GM12878 (cell line): ENCODE data around the gene HMGCL. TPM values are rescaled to one million over a fixed set of nuclear protein-coding genes. Genes with fewer than 3 reads are reported as not detected.

Experiments used
- BHLHE40 ChIP-seq, 2 experiments: fragments of 450-650 bp in 1 of 2; IDR thresholded peaks; 2 replicates each; pipeline ENCODE4 v1.6.1; 2011 to 2017; ENCODE audit warnings: low read depth in 2 of 2, borderline replicate concordance in 1 of 2, improper control_type of control experiment in 1 of 2, low read length in 1 of 2, mild to moderate bottlenecking in 1 of 2
- BMI1 ChIP-seq: fragments of 450-650 bp; IDR thresholded peaks from 2 replicates; pipeline ENCODE4 v1.6.1; 2016; ENCODE audit warnings: mild to moderate bottlenecking, moderate library complexity, borderline replicate concordance
- BRCA1 ChIP-seq: IDR thresholded peaks from 2 replicates; pipeline ENCODE4 v1.6.1; 2011; ENCODE audit warnings: low read depth, low read length, improper control_type of control experiment
- CHD4 ChIP-seq: fragments of 200-600 bp; sonication (generic); IDR thresholded peaks from 2 replicates; pipeline ENCODE4 v1.6.1; 2016; ENCODE audit warnings: mild to moderate bottlenecking
- CREM ChIP-seq: IDR thresholded peaks from 2 replicates; pipeline ENCODE4 v1.6.1; 2014; ENCODE audit warnings: antibody characterized with exemption, low read depth
- ETV6 ChIP-seq, 2 experiments: fragments of 450-650 bp in 1 of 2; IDR thresholded peaks in 1 of 2; conservative IDR thresholded peaks in 1 of 2; 2 replicates each; pipeline ENCODE4 v1.6.1; 2014; ENCODE audit warnings: antibody characterized with exemption in 1 of 2, borderline replicate concordance in 1 of 2, low read depth in 1 of 2, mild to moderate bottlenecking in 1 of 2, moderate library complexity in 1 of 2
- FOXM1 ChIP-seq: IDR thresholded peaks from 2 replicates; pipeline ENCODE4 v1.6.1; 2012; ENCODE audit warnings: low read depth, mild to moderate bottlenecking, inconsistent platforms, low read length, moderate library complexity
- GABPA ChIP-seq: IDR thresholded peaks from 2 replicates; pipeline ENCODE4 v1.6.1; 2014; ENCODE audit warnings: antibody characterized with exemption, low read depth, mild to moderate bottlenecking, inconsistent platforms
- KAT2A ChIP-seq: conservative IDR thresholded peaks from 2 replicates; pipeline ENCODE4 v1.6.1; 2011; ENCODE audit warnings: low read depth, low read length; ENCODE audit not compliant: control insufficient read depth
- RUNX3 ChIP-seq: IDR thresholded peaks from 2 replicates; pipeline ENCODE4 v1.6.1; 2012; ENCODE audit warnings: low read length, inconsistent platforms
- SMARCA5 ChIP-seq: fragments of 450-650 bp; IDR thresholded peaks from 2 replicates; pipeline ENCODE4 v1.6.1; 2017; ENCODE audit warnings: mild to moderate bottlenecking
- SREBF1 ChIP-seq: IDR thresholded peaks from 2 replicates; pipeline ENCODE4 v1.6.1; 2012; ENCODE audit warnings: mild to moderate bottlenecking, low read length
- ZBTB11 ChIP-seq: fragments of 450-650 bp; formaldehyde crosslinking; IDR thresholded peaks from 2 replicates; pipeline ENCODE4 v1.5.0; 2022; ENCODE audit warnings: mild to moderate bottlenecking, missing genetic modification characterization
- polyA plus RNA-seq, 11 experiments: library from polyadenylated mRNA; depleted of rRNA in 4 of 11; unstranded in 6 of 11; stranded (reverse) in 5 of 11; fragments of >200 nt; fragmentation: Nextera tagmentation in 4 of 11; fragmentation: Illumina TruSeq in 1 of 11; extraction: Ambion mirVana in 4 of 11; extraction: Trizol in 1 of 11; gene quantifications; 1 replicate in 1 of 11; 2 replicates in 10 of 11; pipeline versions ENCODE4 v1.2.1 to v1.2.3, GENCODE V29; 2011 to 2016; ENCODE audit warnings: inconsistent platforms in 2 of 11, missing spikeins in 2 of 11, low read depth in 1 of 11
- total RNA-seq, 4 experiments: library from RNA; depleted of rRNA in 3 of 4; stranded (reverse); fragments of >200 nt in 3 of 4; fragmentation: Illumina TruSeq in 1 of 4; extraction: Trizol in 1 of 4; gene quantifications; 2 replicates each; pipeline versions ENCODE4 v1.2.1 to v1.2.3, GENCODE V29; 2013 to 2021
- TF ChIP-seq, protein P1 (sequence below): fragments of 450-650 bp; formaldehyde crosslinking; IDR thresholded peaks from 2 replicates; pipeline ENCODE4 v1.4.0; 2022; ENCODE audit warnings: mild to moderate bottlenecking, moderate library complexity
- TF ChIP-seq, protein P2 (sequence below): fragments of 450-650 bp; IDR thresholded peaks from 2 replicates; pipeline ENCODE4 v1.6.1; 2017; ENCODE audit warnings: borderline replicate concordance
- TF ChIP-seq, protein P3 (sequence below): fragments of 150-350 bp; IDR thresholded peaks from 2 replicates; pipeline ENCODE4 v1.6.1; 2016; ENCODE audit warnings: low read depth, low read length

HMGCL gene
- total and polyA plus RNA-seq, 10 of the 15 experiments (the other 5 are each of a cell fraction or from before 2014, with no cell fraction given), result 29.4 to 127 (median 36.4) TPM

- TF ChIP-seq, protein P1, sequence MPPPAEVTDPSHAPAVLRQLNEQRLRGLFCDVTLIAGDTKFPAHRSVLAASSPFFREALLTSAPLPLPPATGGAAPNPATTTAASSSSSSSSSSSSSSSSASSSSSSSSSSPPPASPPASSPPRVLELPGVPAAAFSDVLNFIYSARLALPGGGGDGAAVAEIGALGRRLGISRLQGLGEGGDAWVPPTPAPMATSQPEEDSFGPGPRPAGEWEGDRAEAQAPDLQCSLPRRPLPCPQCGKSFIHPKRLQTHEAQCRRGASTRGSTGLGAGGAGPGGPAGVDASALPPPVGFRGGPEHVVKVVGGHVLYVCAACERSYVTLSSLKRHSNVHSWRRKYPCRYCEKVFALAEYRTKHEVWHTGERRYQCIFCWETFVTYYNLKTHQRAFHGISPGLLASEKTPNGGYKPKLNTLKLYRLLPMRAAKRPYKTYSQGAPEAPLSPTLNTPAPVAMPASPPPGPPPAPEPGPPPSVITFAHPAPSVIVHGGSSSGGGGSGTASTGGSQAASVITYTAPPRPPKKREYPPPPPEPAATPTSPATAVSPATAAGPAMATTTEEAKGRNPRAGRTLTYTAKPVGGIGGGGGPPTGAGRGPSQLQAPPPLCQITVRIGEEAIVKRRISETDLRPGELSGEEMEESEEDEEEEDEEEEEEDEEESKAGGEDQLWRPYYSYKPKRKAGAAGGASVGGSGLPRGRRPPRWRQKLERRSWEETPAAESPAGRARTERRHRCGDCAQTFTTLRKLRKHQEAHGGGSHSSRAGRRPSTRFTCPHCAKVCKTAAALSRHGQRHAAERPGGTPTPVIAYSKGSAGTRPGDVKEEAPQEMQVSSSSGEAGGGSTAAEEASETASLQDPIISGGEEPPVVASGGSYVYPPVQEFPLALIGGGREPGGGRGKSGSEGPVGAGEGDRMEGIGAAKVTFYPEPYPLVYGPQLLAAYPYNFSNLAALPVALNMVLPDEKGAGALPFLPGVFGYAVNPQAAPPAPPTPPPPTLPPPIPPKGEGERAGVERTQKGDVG (CRISPR knock-in tag), result no peak
- TF ChIP-seq BRCA1 (no peak), SMARCA5 (0 out of 2 replicates have a peak, but pooled peaks have one; percentile 33), ZBTB11 (no peak), FOXM1 (no peak), CREM (peak; percentile 90), GABPA (peak; percentile 34; the same call in 1 of the 2 replicates), CHD4 (no peak), SREBF1 (no peak), RUNX3 (no peak), BHLHE40 (IDR thresholded peaks at IDR 0.05; ENCODE audit: borderline replicate concordance in 1 of 2, low read depth in 2 of 2, low read length in 1 of 2) (peak in 1 of 2 experiments; percentile 55; a peak in 2 of 4 replicates), BMI1 (no peak), ETV6 (conservative IDR thresholded peaks at IDR 0.05 in 1 of 2, IDR thresholded peaks at IDR 0.05 in 1 of 2; ENCODE audit: borderline replicate concordance in 1 of 2, low read depth in 1 of 2) (no peak), KAT2A (no peak)
- TF ChIP-seq, protein P2, sequence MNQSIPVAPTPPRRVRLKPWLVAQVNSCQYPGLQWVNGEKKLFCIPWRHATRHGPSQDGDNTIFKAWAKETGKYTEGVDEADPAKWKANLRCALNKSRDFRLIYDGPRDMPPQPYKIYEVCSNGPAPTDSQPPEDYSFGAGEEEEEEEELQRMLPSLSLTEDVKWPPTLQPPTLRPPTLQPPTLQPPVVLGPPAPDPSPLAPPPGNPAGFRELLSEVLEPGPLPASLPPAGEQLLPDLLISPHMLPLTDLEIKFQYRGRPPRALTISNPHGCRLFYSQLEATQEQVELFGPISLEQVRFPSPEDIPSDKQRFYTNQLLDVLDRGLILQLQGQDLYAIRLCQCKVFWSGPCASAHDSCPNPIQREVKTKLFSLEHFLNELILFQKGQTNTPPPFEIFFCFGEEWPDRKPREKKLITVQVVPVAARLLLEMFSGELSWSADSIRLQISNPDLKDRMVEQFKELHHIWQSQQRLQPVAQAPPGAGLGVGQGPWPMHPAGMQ, result no peak
- TF ChIP-seq, protein P3, sequence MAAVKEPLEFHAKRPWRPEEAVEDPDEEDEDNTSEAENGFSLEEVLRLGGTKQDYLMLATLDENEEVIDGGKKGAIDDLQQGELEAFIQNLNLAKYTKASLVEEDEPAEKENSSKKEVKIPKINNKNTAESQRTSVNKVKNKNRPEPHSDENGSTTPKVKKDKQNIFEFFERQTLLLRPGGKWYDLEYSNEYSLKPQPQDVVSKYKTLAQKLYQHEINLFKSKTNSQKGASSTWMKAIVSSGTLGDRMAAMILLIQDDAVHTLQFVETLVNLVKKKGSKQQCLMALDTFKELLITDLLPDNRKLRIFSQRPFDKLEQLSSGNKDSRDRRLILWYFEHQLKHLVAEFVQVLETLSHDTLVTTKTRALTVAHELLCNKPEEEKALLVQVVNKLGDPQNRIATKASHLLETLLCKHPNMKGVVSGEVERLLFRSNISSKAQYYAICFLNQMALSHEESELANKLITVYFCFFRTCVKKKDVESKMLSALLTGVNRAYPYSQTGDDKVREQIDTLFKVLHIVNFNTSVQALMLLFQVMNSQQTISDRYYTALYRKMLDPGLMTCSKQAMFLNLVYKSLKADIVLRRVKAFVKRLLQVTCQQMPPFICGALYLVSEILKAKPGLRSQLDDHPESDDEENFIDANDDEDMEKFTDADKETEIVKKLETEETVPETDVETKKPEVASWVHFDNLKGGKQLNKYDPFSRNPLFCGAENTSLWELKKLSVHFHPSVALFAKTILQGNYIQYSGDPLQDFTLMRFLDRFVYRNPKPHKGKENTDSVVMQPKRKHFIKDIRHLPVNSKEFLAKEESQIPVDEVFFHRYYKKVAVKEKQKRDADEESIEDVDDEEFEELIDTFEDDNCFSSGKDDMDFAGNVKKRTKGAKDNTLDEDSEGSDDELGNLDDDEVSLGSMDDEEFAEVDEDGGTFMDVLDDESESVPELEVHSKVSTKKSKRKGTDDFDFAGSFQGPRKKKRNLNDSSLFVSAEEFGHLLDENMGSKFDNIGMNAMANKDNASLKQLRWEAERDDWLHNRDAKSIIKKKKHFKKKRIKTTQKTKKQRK, result no peak
These were observed 47.0 kb downstream of the HMGCL start, which contains the start of gene PITHD1 (continued) for GRCh38 chr1:23777979-23778814.
